ENCODE results near the gene ATE1.

- TF ChIP-seq REST (IDR thresholded peaks at IDR 0.05; ENCODE audit: low read depth) (no peak), MAX (IDR thresholded peaks at IDR 0.05) (no peak), CEBPB (IDR thresholded peaks at IDR 0.05) (no peak), EGR1 (IDR thresholded peaks at IDR 0.05) (no peak)
Measured at GRCh38 chr10:121700416-121700815, 227.4 kb downstream of the ATE1 start.

Data from Ishikawa (cell line).